HCT116 (cell line): ENCODE results near the gene BPIFA1. TPM values are rescaled to one million over a fixed set of nuclear protein-coding genes. Genes with fewer than 3 reads are reported as not detected.

Experiments
- ATAC-seq: fragments of 200-7000 bp; cut with Tn5 transposase; 2 replicates; pipeline ENCODE4 v1.9.1; 2020; ENCODE audit warnings: mild to moderate bottlenecking, moderate library complexity
- BruUV-seq: library from RNA; stranded (reverse); fragments of 400-500 nt; replicated peaks from 2 replicates; lab custom pipeline; 2021; lab: Mats Ljungman, UMichigan
- CTCF ChIA-PET: fragments of 300-600 bp; sonication (Branson Sonifier 250); formaldehyde crosslinking; loops from one replicate; lab custom pipeline; 2021; ENCODE audit warnings: antibody characterized with exemption; lab: Charles Lee
- POLR2A ChIA-PET: fragments of 300-600, 350-600 bp; sonication (Branson Sonifier 250); formaldehyde crosslinking; loops from one replicate; lab custom pipeline; 2021; ENCODE audit warnings: antibody characterized with exemption; lab: Charles Lee
- RAD21 ChIA-PET, 2 experiments: fragments of 300-600 bp; sonication (Branson Sonifier 250); formaldehyde crosslinking; loops; one replicate each; lab custom pipeline; 2023; ENCODE audit warnings: low total read pairs in 2 of 2; ENCODE audit not compliant: uncharacterized antibody in 2 of 2, unreplicated experiment in 2 of 2, low non-redundant PET in 1 of 2; lab: Charles Lee
- DNase-seq: peaks from one replicate; pipeline ENCODE4 v3.0.0-alpha.2; 2010; ENCODE audit warnings: low read depth, low spot score
- H2AFZ ChIP-seq: fragments of 200-600 bp; shearing (Covaris generic), sonication (generic); 2 replicates; pipeline ENCODE4 v1.6.1; 2017; ENCODE audit warnings: low read depth, mixed run types, mixed read lengths, antibody characterized with exemption, low read length; ENCODE audit not compliant: poor library complexity, severe bottlenecking
- H3K27ac ChIP-seq: 2 replicates; pipeline ENCODE4 v1.5.1; 2012; ENCODE audit warnings: low read depth, low read length
- H3K27me3 ChIP-seq: fragments of 200-600 bp; sonication (generic); 2 replicates; pipeline ENCODE4 v1.6.1; 2016; ENCODE audit warnings: mixed run types, low read length, mixed read lengths; ENCODE audit not compliant: insufficient read depth
- H3K36me3 ChIP-seq, 2 experiments: fragments of 200-500 bp in 1 of 2; fragments of 200-600 bp in 1 of 2; sonication (Bioruptor generic) in 1 of 2; sonication (generic) in 1 of 2; 2 replicates each; pipeline versions ENCODE4 v1.5.1 to v1.6.1; 2014 to 2016; ENCODE audit warnings: low read length in 2 of 2, inconsistent platforms in 1 of 2, mixed read lengths in 1 of 2, mixed run types in 1 of 2; ENCODE audit not compliant: insufficient read depth in 2 of 2, control insufficient read depth in 1 of 2
- H3K4me1 ChIP-seq, 2 experiments: fragments of 200-600 bp in 1 of 2; sonication (generic) in 1 of 2; 2 replicates each; pipeline versions ENCODE4 v1.5.1 to v1.6.1; 2012 to 2017; ENCODE audit warnings: low read length in 2 of 2, inconsistent platforms in 1 of 2, mild to moderate bottlenecking in 1 of 2, mixed read lengths in 1 of 2, mixed run types in 1 of 2, moderate library complexity in 1 of 2; ENCODE audit not compliant: insufficient read depth in 2 of 2, control insufficient read depth in 1 of 2
- H3K4me2 ChIP-seq: fragments of 200-600 bp; sonication (generic); 2 replicates; pipeline ENCODE4 v1.6.1; 2017; ENCODE audit warnings: mixed run types, low read length, mixed read lengths
- H3K4me3 ChIP-seq, 2 experiments: fragments of 200-600 bp in 1 of 2; sonication (generic) in 1 of 2; replicated peaks in 1 of 2; 2 replicates each; pipeline ENCODE4 v1.5.1; 2011 to 2016; ENCODE audit warnings: low read length in 2 of 2, control low read depth in 1 of 2, low read depth in 1 of 2, mild to moderate bottlenecking in 1 of 2, mixed read lengths in 1 of 2, mixed run types in 1 of 2
- H3K79me2 ChIP-seq: fragments of 200-600 bp; sonication (generic); 2 replicates; pipeline ENCODE4 v1.6.1; 2017; ENCODE audit warnings: mild to moderate bottlenecking, mixed run types, low read length, moderate library complexity, mixed read lengths; ENCODE audit not compliant: insufficient read depth
- H3K9ac ChIP-seq: fragments of 200-600 bp; sonication (generic); 2 replicates; pipeline ENCODE4 v1.6.1; 2016; ENCODE audit warnings: low read length, mixed read lengths
- H3K9me2 ChIP-seq: fragments of 200-600 bp; sonication (generic), shearing (Covaris generic); 2 replicates; pipeline ENCODE4 v1.6.1; 2017; ENCODE audit warnings: mixed run types, mild to moderate bottlenecking, moderate library complexity; ENCODE audit not compliant: insufficient read depth
- H3K9me3 ChIP-seq, 2 experiments: fragments of 200-500 bp in 1 of 2; fragments of 200-600 bp in 1 of 2; sonication (Bioruptor generic) in 1 of 2; sonication (generic) in 1 of 2; 2 replicates each; pipeline ENCODE4 v1.6.1; 2014 to 2017; ENCODE audit warnings: low read length in 2 of 2, mixed read lengths in 2 of 2, inconsistent platforms in 1 of 2, low read depth in 1 of 2, mild to moderate bottlenecking in 1 of 2, mixed run types in 1 of 2, moderate library complexity in 1 of 2; ENCODE audit not compliant: control insufficient read depth in 1 of 2, insufficient read depth in 1 of 2
- H4K20me1 ChIP-seq: fragments of 200-600 bp; sonication (generic), shearing (Covaris generic); 2 replicates; pipeline ENCODE4 v1.6.1; 2017; ENCODE audit warnings: mixed run types, mild to moderate bottlenecking, moderate library complexity; ENCODE audit not compliant: insufficient read depth
- CTCF ChIP-seq, 3 experiments: fragments of 200-600 bp in 1 of 3; sonication (generic) in 1 of 3; IDR thresholded peaks in 2 of 3; conservative IDR thresholded peaks in 1 of 3; 2 replicates each; pipeline ENCODE4 v1.5.1; 2012 to 2017; ENCODE audit warnings: low read depth in 2 of 3, low read length in 2 of 3, antibody characterized with exemption in 1 of 3, borderline replicate concordance in 1 of 3, control low read depth in 1 of 3, mild to moderate bottlenecking in 1 of 3, mixed read lengths in 1 of 3, mixed run types in 1 of 3, moderate library complexity in 1 of 3; ENCODE audit not compliant: insufficient read depth in 1 of 3
- FOSL1 ChIP-seq: IDR thresholded peaks from 2 replicates; pipeline ENCODE4 v1.6.1; 2012; ENCODE audit warnings: low read depth
- JUND ChIP-seq: IDR thresholded peaks from 2 replicates; pipeline ENCODE4 v1.6.1; 2012
- POLR2AphosphoS5 ChIP-seq: IDR thresholded peaks from 2 replicates; pipeline ENCODE4 v1.6.1; 2011; ENCODE audit warnings: mild to moderate bottlenecking, low read depth, low read length, moderate library complexity
- SP1 ChIP-seq: IDR thresholded peaks from 2 replicates; pipeline ENCODE4 v1.6.1; 2012; ENCODE audit warnings: low read depth
- SRF ChIP-seq: IDR thresholded peaks from 2 replicates; pipeline ENCODE4 v1.6.1; 2012; ENCODE audit warnings: low read depth
- TCF7L2 ChIP-seq: IDR thresholded peaks from 2 replicates; pipeline ENCODE4 v1.7.0; 2011; ENCODE audit warnings: borderline replicate concordance, inconsistent platforms; ENCODE audit not compliant: insufficient read depth, insufficient read length; ENCODE audit errors: extremely low read depth
- ZNF274 ChIP-seq: fragments of 200-500 bp; sonication (Bioruptor generic); IDR thresholded peaks from 2 replicates; pipeline ENCODE4 v1.6.1; 2014; ENCODE audit warnings: mild to moderate bottlenecking, low read depth, low read length, inconsistent platforms
- intact Hi-C: fragments of 100-400 bp; cut with micrococcal nuclease; formaldehyde crosslinking; loops from 2 replicates; pipeline ENCODE4 v1.10.0; 2022
- total RNA-seq: library from RNA; stranded (reverse); gene quantifications from one replicate; pipeline ENCODE4 v1.2.1, GENCODE V29; 2021; ENCODE audit not compliant: unreplicated experiment

Gene BPIFA1
- total RNA-seq, 1 experiment from 2014 or later: not detected

- no peaks in the 10 kb centered on the region for H3K79me2 ChIP-seq
- H3K36me3 ChIP-seq: no peaks in the 10 kb centered on the region
- H3K9me2 ChIP-seq: no peaks in the 10 kb centered on the region
- intact Hi-C loops: no loop called here
- no peak overlapping the region for H3K27ac ChIP-seq
- no peaks in the 10 kb centered on the region for H3K9me3 ChIP-seq
- H3K27me3 ChIP-seq: peaks cover 19% of the 10 kb centered on the region; the same call in 1 of the 2 replicates
- no peaks in the 10 kb centered on the region for H3K4me1 ChIP-seq
- ChIA-PET CTCF (no interaction called here), RAD21 (no interaction called here), POLR2A (no interaction called here)
- no peak overlapping the region for H2AFZ ChIP-seq
- no peak overlapping the region for H3K9ac ChIP-seq
- no peak overlapping the region for H3K4me2 ChIP-seq
- TF ChIP-seq JUND (no peak), SRF (no peak), POLR2AphosphoS5 (no peak), CTCF (IDR thresholded peaks at IDR 0.05 in 2 of 3, conservative IDR thresholded peaks at IDR 0.05 in 1 of 3; ENCODE audit: borderline replicate concordance in 1 of 3, insufficient read depth in 1 of 3, low read depth in 2 of 3, low read length in 2 of 3) (no peak), TCF7L2 (no peak), SP1 (no peak), FOSL1 (no peak)
- H3K4me3 ChIP-seq: no peak overlapping the region
- DNase-seq: no peak
- no TSS peak for BruUV-seq
- H4K20me1 ChIP-seq: no peaks in the 10 kb centered on the region
- ATAC-seq: no peak
Measured at GRCh38 chr20:33275215-33275614, 39.4 kb downstream of the BPIFA1 start.

GRCh38 chr20:33275871-33276270, 40.1 kb downstream of the BPIFA1 start:
- BruUV-seq: no TSS peak
- no peak for ATAC-seq
- ChIA-PET CTCF (no interaction called here), POLR2A (no interaction called here), RAD21 (interaction anchor here in 1 of 2 experiments (0.6 kb wide), 1 partner anchor 218 kb away, joined by 3 read pairs; no protein-coding TSS in a partner anchor)
- H3K9me2 ChIP-seq: no peaks in the 10 kb centered on the region
- DNase-seq: no peak
- H4K20me1 ChIP-seq: no peaks in the 10 kb centered on the region
- no peaks in the 10 kb centered on the region for H3K9me3 ChIP-seq
- H3K4me2 ChIP-seq: no peak overlapping the region
- H3K4me3 ChIP-seq: no peak overlapping the region
- TF ChIP-seq ZNF274: no peak
- no peaks in the 10 kb centered on the region for H3K79me2 ChIP-seq
- intact Hi-C loops: no loop called here
- H3K27ac ChIP-seq: no peak overlapping the region
- H3K9ac ChIP-seq: no peak overlapping the region
- H2AFZ ChIP-seq: no peak overlapping the region
- no peaks in the 10 kb centered on the region for H3K36me3 ChIP-seq
- H3K4me1 ChIP-seq: no peaks in the 10 kb centered on the region
- H3K27me3 ChIP-seq: peaks cover 15% of the 10 kb centered on the region; the same call in 1 of the 2 replicates
